ENCODE data around the gene PCSK7.

- TF ChIP-seq CTCF (conservative IDR thresholded peaks at IDR 0.05) = no peak
- TF ChIP-seq ZFX (IDR thresholded peaks at IDR 0.05) = no peak
Measured at GRCh38 chr11:117251506-117251905, 19.6 kb upstream of the PCSK7 start.
